ENCODE measurements around the gene GSTO2.

GRCh38 chr10:104328896-104329710 is 60.1 kb downstream of the GSTO2 start:
- no peak for TF ChIP-seq MAZ (IDR thresholded peaks at IDR 0.05; ENCODE audit: borderline replicate concordance, low read depth, low read length)
- TF ChIP-seq MAZ (CRISPR knock-in tag; IDR thresholded peaks at IDR 0.05; ENCODE audit: low read depth) = no peak
- no peak for TF ChIP-seq SNAPC4 (CRISPR knock-in tag; IDR thresholded peaks at IDR 0.05)
- no peak for TF ChIP-seq POLR2A (IDR thresholded peaks at IDR 0.05; ENCODE audit: insufficient read depth in 1 of 2, low read depth in 2 of 2, low read length in 2 of 2)
- no peak for TF ChIP-seq NFATC3 (CRISPR knock-in tag; IDR thresholded peaks at IDR 0.05)
- TF ChIP-seq, protein P1, sequence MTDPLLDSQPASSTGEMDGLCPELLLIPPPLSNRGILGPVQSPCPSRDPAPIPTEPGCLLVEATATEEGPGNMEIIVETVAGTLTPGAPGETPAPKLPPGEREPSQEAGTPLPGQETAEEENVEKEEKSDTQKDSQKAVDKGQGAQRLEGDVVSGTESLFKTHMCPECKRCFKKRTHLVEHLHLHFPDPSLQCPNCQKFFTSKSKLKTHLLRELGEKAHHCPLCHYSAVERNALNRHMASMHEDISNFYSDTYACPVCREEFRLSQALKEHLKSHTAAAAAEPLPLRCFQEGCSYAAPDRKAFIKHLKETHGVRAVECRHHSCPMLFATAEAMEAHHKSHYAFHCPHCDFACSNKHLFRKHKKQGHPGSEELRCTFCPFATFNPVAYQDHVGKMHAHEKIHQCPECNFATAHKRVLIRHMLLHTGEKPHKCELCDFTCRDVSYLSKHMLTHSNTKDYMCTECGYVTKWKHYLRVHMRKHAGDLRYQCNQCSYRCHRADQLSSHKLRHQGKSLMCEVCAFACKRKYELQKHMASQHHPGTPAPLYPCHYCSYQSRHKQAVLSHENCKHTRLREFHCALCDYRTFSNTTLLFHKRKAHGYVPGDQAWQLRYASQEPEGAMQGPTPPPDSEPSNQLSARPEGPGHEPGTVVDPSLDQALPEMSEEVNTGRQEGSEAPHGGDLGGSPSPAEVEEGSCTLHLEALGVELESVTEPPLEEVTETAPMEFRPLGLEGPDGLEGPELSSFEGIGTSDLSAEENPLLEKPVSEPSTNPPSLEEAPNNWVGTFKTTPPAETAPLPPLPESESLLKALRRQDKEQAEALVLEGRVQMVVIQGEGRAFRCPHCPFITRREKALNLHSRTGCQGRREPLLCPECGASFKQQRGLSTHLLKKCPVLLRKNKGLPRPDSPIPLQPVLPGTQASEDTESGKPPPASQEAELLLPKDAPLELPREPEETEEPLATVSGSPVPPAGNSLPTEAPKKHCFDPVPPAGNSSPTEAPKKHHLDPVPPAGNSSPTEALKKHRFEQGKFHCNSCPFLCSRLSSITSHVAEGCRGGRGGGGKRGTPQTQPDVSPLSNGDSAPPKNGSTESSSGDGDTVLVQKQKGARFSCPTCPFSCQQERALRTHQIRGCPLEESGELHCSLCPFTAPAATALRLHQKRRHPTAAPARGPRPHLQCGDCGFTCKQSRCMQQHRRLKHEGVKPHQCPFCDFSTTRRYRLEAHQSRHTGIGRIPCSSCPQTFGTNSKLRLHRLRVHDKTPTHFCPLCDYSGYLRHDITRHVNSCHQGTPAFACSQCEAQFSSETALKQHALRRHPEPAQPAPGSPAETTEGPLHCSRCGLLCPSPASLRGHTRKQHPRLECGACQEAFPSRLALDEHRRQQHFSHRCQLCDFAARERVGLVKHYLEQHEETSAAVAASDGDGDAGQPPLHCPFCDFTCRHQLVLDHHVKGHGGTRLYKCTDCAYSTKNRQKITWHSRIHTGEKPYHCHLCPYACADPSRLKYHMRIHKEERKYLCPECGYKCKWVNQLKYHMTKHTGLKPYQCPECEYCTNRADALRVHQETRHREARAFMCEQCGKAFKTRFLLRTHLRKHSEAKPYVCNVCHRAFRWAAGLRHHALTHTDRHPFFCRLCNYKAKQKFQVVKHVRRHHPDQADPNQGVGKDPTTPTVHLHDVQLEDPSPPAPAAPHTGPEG (CRISPR knock-in tag; IDR thresholded peaks at IDR 0.05) = no peak
- no peak for TF ChIP-seq KDM5A (IDR thresholded peaks at IDR 0.05; ENCODE audit: borderline replicate concordance, low read length)
- TF ChIP-seq BCL3 (CRISPR knock-in tag; IDR thresholded peaks at IDR 0.05) = no peak
- no peak for TF ChIP-seq CBX2 (IDR thresholded peaks at IDR 0.05; ENCODE audit: low read depth, low read length)
- no peak for TF ChIP-seq CBX2 (CRISPR knock-in tag; IDR thresholded peaks at IDR 0.05; ENCODE audit: low read depth)
- TF ChIP-seq FOXM1 (CRISPR knock-in tag; IDR thresholded peaks at IDR 0.05) = no peak
- no peak for TF ChIP-seq RXRA (CRISPR knock-in tag; IDR thresholded peaks at IDR 0.05)
- no peak for TF ChIP-seq ZNF792 (CRISPR knock-in tag; IDR thresholded peaks at IDR 0.05)

Measured in HepG2 (cell line).